Hepatocyte (in vitro differentiated cells): ENCODE results near the gene CNTNAP2. TPM values are rescaled to one million over a fixed set of nuclear protein-coding genes. Genes with fewer than 3 reads are reported as not detected.

Experiments used
- DNase-seq: peaks from one replicate; pipeline ENCODE4 v3.0.0-alpha.2; 2016; ENCODE audit warnings: low spot score
- H2AFZ ChIP-seq: fragments of 200-600 bp; sonication (generic); 2 replicates; pipeline ENCODE4 v1.6.0; 2016; ENCODE audit warnings: antibody characterized with exemption, mild to moderate bottlenecking
- H3K27ac ChIP-seq: fragments of 200-600 bp; sonication (generic); 2 replicates; pipeline ENCODE4 v1.5.1; 2016; ENCODE audit warnings: mild to moderate bottlenecking
- H3K27me3 ChIP-seq: fragments of 200-600 bp; sonication (generic); 2 replicates; pipeline ENCODE4 v1.6.1; 2016
- H3K36me3 ChIP-seq: fragments of 200-600 bp; sonication (generic); replicated peaks from 2 replicates; pipeline ENCODE4 v1.5.1; 2016; ENCODE audit warnings: low read depth; ENCODE audit not compliant: insufficient read depth
- H3K4me1 ChIP-seq: fragments of 200-600 bp; sonication (generic); 2 replicates; pipeline ENCODE4 v1.5.1; 2016; ENCODE audit warnings: mild to moderate bottlenecking, moderate library complexity; ENCODE audit not compliant: insufficient read depth
- H3K4me2 ChIP-seq: fragments of 200-600 bp; sonication (generic); 2 replicates; pipeline ENCODE4 v1.6.0; 2016
- H3K4me3 ChIP-seq: fragments of 200-600 bp; sonication (generic); 2 replicates; pipeline ENCODE4 v1.5.1; 2016; ENCODE audit warnings: mild to moderate bottlenecking
- H3K79me2 ChIP-seq: fragments of 200-600 bp; sonication (generic); 2 replicates; pipeline ENCODE4 v1.6.0; 2017; ENCODE audit warnings: mild to moderate bottlenecking
- H3K9me2 ChIP-seq: fragments of 200-600 bp; sonication (generic); replicated peaks from 2 replicates; pipeline ENCODE4 v1.6.0; 2017; ENCODE audit warnings: mild to moderate bottlenecking; ENCODE audit not compliant: insufficient read depth
- H3K9me3 ChIP-seq: fragments of 200-600 bp; sonication (generic); 2 replicates; pipeline ENCODE4 v1.5.1; 2016; ENCODE audit warnings: low read depth, mild to moderate bottlenecking
- H4K20me1 ChIP-seq: fragments of 200-600 bp; sonication (generic); 2 replicates; pipeline ENCODE4 v1.6.0; 2016; ENCODE audit warnings: mild to moderate bottlenecking; ENCODE audit not compliant: insufficient read depth, poor library complexity, severe bottlenecking
- EZH2 ChIP-seq: fragments of 200-600 bp; sonication (generic); IDR thresholded peaks from 2 replicates; pipeline ENCODE4 v1.6.1; 2016; ENCODE audit warnings: antibody characterized with exemption, mild to moderate bottlenecking, borderline replicate concordance
- EZH2phosphoT487 ChIP-seq: fragments of 200-600 bp; sonication (generic); IDR thresholded peaks from one replicate; pipeline ENCODE4 v1.6.1; 2018; ENCODE audit warnings: antibody characterized with exemption, mild to moderate bottlenecking, low read depth, moderate library complexity; ENCODE audit not compliant: unreplicated experiment, severe bottlenecking
- WGBS: methylation state at CpG from one replicate; pipeline ENCODE4 v1.1.6; 2016; ENCODE audit warnings: low lambda C conversion rate; ENCODE audit errors: missing lambda C conversion rate; 5-methylcytosine and 5-hydroxymethylcytosine counted together
- polyA plus RNA-seq: library from polyadenylated mRNA; unstranded; fragments of >200 nt; fragmentation: Nextera tagmentation; extraction: Ambion mirVana; gene quantifications from 2 replicates; pipeline ENCODE4 v1.2.1, GENCODE V29; 2016
- total RNA-seq: library from RNA; depleted of rRNA; stranded (reverse); fragments of >200 nt; gene quantifications from 2 replicates; pipeline ENCODE4 v1.2.3, GENCODE V29; 2014
- TF ChIP-seq, protein P1 (sequence below): fragments of 200-600 bp; sonication (generic); IDR thresholded peaks from 2 replicates; pipeline ENCODE4 v1.5.1; 2016; ENCODE audit warnings: antibody characterized with exemption, mild to moderate bottlenecking; ENCODE audit not compliant: poor library complexity

Gene CNTNAP2
- total and polyA plus RNA-seq, 2 experiments from 2014 or later: 7.5 to 14.7 TPM

DNA sequence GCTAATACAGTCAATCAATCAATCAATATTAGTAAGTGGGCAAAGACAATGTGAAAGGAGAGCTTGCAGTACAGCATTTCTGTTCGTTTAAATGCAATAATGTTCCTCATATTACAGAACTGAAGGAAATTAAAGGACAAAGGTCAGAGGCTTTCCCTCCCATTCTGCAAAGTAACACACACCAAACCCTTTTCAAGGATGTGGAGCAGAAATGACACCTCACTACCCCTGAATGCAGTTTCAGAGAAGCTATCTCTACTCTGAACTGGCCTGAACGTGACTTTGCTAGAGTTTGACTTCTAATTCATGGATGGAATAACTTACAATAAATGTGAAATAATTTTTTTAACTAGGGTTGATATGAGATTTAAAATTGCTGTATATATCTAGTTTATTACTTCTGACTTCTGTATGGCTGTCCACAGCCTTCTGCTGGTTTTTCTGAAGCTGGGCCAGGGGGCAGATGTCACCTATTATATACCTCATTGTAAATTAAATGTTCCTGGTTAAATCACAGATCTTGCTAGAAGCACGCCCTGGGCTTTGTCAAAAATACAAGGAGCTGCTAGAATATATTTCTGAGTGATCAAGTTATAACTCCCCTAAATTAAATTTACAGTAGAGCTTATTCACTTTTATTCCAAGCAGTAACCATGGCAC lies 2317.1 kb downstream of the CNTNAP2 start:
- H3K4me2 ChIP-seq: no peak overlapping the region
- 70% methylated on average over 3 of the region's 3 CpGs for WGBS
- no peak overlapping the region for H3K27ac ChIP-seq

DNA sequence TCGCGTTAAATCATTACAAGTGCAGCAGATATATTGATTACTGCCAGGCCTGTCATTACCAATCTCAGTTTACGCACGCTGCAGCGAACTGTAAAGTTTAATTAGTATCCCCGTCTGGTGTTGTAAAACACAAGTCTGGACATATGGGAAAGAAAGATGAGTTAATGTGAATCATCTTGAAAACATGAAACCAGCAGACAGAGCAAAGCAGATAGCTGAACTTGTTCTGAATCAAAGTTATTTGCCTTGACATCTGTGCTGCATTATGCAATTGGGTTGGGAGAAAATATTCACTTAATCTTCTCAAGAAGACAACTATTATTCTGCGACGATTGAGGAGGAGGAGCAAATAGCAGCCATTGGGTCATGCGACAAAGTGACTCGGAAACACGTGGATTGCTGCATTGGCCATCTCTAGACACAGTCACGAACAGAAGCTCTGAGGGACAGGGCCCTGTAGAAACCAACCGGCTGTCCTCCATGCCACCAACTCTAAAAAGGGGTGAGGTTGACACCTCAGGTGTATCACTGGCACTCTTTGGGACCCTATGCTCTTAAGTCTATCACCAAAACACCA lies 2317.7 kb downstream of the CNTNAP2 start:
- WGBS: 65% methylated on average over 13 of the region's 13 CpGs
- Histone ChIP-seq H4K20me1 (no peaks in the 10 kb centered on the region), H3K4me1 (peaks cover 7% of the 10 kb centered on the region), H2AFZ (no peak overlapping the region), H3K4me3 (no peak overlapping the region), H3K9me3 (no peaks in the 10 kb centered on the region), H3K79me2 (no peaks in the 10 kb centered on the region), H3K27ac (no peak overlapping the region), H3K36me3 (no peaks in the 10 kb centered on the region), H3K27me3 (no peaks in the 10 kb centered on the region), H3K4me2 (no peak overlapping the region), H3K9me2 (no peaks in the 10 kb centered on the region)
- TF ChIP-seq EZH2phosphoT487: no peak
- TF ChIP-seq EZH2: no peak
- TF ChIP-seq, protein P1, sequence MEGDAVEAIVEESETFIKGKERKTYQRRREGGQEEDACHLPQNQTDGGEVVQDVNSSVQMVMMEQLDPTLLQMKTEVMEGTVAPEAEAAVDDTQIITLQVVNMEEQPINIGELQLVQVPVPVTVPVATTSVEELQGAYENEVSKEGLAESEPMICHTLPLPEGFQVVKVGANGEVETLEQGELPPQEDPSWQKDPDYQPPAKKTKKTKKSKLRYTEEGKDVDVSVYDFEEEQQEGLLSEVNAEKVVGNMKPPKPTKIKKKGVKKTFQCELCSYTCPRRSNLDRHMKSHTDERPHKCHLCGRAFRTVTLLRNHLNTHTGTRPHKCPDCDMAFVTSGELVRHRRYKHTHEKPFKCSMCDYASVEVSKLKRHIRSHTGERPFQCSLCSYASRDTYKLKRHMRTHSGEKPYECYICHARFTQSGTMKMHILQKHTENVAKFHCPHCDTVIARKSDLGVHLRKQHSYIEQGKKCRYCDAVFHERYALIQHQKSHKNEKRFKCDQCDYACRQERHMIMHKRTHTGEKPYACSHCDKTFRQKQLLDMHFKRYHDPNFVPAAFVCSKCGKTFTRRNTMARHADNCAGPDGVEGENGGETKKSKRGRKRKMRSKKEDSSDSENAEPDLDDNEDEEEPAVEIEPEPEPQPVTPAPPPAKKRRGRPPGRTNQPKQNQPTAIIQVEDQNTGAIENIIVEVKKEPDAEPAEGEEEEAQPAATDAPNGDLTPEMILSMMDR: no peak
- DNase-seq: no peak

More for the DNA sequence above, 2317.1 kb downstream of the CNTNAP2 start:
- Histone ChIP-seq H3K9me3 (no peaks in the 10 kb centered on the region), H4K20me1 (no peaks in the 10 kb centered on the region), H3K9me2 (no peaks in the 10 kb centered on the region), H3K36me3 (no peaks in the 10 kb centered on the region), H3K4me1 (peaks cover 7% of the 10 kb centered on the region), H3K27me3 (no peaks in the 10 kb centered on the region), H2AFZ (no peak overlapping the region), H3K4me3 (no peak overlapping the region), H3K79me2 (no peaks in the 10 kb centered on the region)
- TF ChIP-seq, protein P1: no peak
- no peak for TF ChIP-seq EZH2phosphoT487
- no peak for TF ChIP-seq EZH2
- DNase-seq: no peak

GRCh38 chr7:148434887-148435286 lies 2318.3 kb downstream of the CNTNAP2 start:
- 81% methylated on average over 2 of the region's 2 CpGs for WGBS
- H3K4me1 ChIP-seq: peaks cover 7% of the 10 kb centered on the region
- no peak overlapping the region for H3K4me3 ChIP-seq
- H2AFZ ChIP-seq: no peak overlapping the region
- no peaks in the 10 kb centered on the region for H3K79me2 ChIP-seq
- no peaks in the 10 kb centered on the region for H3K9me3 ChIP-seq
- H4K20me1 ChIP-seq: no peaks in the 10 kb centered on the region
- H3K9me2 ChIP-seq: no peaks in the 10 kb centered on the region
- no peak overlapping the region for H3K27ac ChIP-seq
- H3K4me2 ChIP-seq: no peak overlapping the region
- no peak for DNase-seq
- no peaks in the 10 kb centered on the region for H3K27me3 ChIP-seq
- TF ChIP-seq, protein P1: no peak
- TF ChIP-seq EZH2: no peak
- TF ChIP-seq EZH2phosphoT487: no peak
- no peaks in the 10 kb centered on the region for H3K36me3 ChIP-seq
